GM21526 (cell line): ENCODE results near the gene ARHGAP26.

Source experiments
- ATAC-seq: cut with Tn5 transposase; IDR thresholded peaks from one replicate; pipeline ENCODE4 v1.9.1; 2021; ENCODE audit warnings: moderate library complexity; ENCODE audit not compliant: unreplicated experiment, low FRiP score

Gene ARHGAP26

GRCh38 chr5:143024228-143024920, 254.2 kb downstream of the ARHGAP26 start:
- no peak for ATAC-seq

GRCh38 chr5:143025376-143025775, 255.2 kb downstream of the ARHGAP26 start:
- no peak for ATAC-seq

- no peak for ATAC-seq
These were observed 255.8 kb downstream of the ARHGAP26 start for GRCh38 chr5:143025971-143026370.

- ATAC-seq = no peak
These were observed 256.2 kb downstream of the ARHGAP26 start for GRCh38 chr5:143026380-143026779.

- no peak for ATAC-seq
These were observed 259.1 kb downstream of the ARHGAP26 start for GRCh38 chr5:143029293-143029692.

- no peak for ATAC-seq
These were observed 260.2 kb downstream of the ARHGAP26 start for GRCh38 chr5:143030349-143030748.

- ATAC-seq = no peak
These were observed 261.8 kb downstream of the ARHGAP26 start for GRCh38 chr5:143031781-143032580.

GRCh38 chr5:143032581-143032836, 262.3 kb downstream of the ARHGAP26 start:
- ATAC-seq = no peak

GRCh38 chr5:143033535-143034250, 263.5 kb downstream of the ARHGAP26 start:
- ATAC-seq = no peak

GRCh38 chr5:143036146-143036927, 266.2 kb downstream of the ARHGAP26 start:
- no peak for ATAC-seq

GRCh38 chr5:143037071-143037470, 266.9 kb downstream of the ARHGAP26 start:
- no peak for ATAC-seq

GRCh38 chr5:143037708-143038107, 267.5 kb downstream of the ARHGAP26 start:
- no peak for ATAC-seq

GRCh38 chr5:143040622-143041021, 270.4 kb downstream of the ARHGAP26 start:
- no peak for ATAC-seq

- no peak for ATAC-seq
These were observed 271.3 kb downstream of the ARHGAP26 start for GRCh38 chr5:143041461-143041860.

GRCh38 chr5:143041972-143042770, 272.0 kb downstream of the ARHGAP26 start:
- no peak for ATAC-seq

- ATAC-seq = no peak
These were observed 274.1 kb downstream of the ARHGAP26 start for GRCh38 chr5:143044265-143044664.

GRCh38 chr5:143045062-143045461, 274.9 kb downstream of the ARHGAP26 start:
- ATAC-seq = no peak

- no peak for ATAC-seq
These were observed 276.1 kb downstream of the ARHGAP26 start for GRCh38 chr5:143046314-143046713.

- no peak for ATAC-seq
These were observed 276.9 kb downstream of the ARHGAP26 start for GRCh38 chr5:143047091-143047490.

GRCh38 chr5:143050183-143050582, 280.0 kb downstream of the ARHGAP26 start:
- no peak for ATAC-seq
